Suppressor macrophage treated with lipopolysaccharide for 1 hour (primary cell): Measurements from ENCODE around the gene HOXB5.

Experiments used
- DNase-seq, 3 donors: peaks; one replicate each; pipeline ENCODE4 v3.0.0-alpha.2; 2020 to 2022

HOXB5 gene

DNA sequence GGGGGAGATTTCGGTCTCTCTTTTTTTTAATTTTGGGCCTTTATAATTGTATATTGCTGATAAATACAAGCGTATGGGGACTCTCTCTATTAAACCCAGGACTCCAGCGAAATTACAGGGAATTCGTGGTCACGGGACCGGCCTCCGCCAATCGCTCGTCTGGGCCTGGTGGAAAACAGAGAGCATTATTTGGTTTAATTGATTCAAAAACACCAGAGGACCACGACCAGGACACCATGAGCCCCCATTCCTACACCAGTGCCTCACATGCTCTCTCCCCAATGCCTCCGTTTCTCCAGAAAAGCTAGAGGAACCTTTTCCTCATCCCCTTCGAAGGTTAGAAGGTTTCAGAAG lies 48.6 kb downstream of the HOXB5 start, which contains the start of gene HOXB2:
Gene HOXB2 (minus strand): TSS at position 88 of the 354 bp plus-strand sequence. CDS start 198 bp downstream, outside the sequence.
- DNase-seq = no peak

DNA sequence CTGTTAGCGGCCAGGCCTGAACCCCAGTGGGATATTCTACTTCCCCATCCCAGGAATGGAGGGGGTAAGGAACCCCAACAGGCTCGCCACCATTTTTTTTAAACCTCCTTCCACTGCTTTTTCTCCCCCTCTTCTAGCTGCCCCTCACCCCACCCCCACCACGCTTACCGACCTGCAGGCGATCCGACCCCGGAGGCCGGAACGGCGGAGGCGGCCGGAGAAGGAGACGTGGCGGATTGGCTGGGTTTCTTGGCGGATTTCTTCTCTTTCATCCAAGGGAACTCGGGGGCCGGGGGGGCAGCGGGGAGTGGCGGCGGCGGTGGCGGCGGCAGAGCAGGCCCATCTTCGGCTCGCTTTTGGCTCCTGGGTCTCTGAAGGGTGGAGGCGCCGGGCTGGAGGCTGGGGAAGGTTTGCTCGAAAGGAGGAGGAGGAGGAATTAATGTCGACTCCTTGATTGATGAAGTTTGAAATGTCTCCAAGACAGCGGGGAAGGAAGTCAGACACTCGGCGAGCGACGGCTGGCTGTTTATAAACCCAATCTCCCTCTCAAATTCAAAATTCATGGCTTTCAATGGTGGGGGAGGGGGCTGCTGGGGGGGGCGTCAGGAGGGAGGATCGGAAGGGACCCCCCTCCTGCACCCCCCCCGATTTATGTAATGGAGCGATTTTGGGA lies 49.1 kb downstream of the HOXB5 start:
- DNase-seq = peak in 1 of 3 donors; percentile 35

DNA sequence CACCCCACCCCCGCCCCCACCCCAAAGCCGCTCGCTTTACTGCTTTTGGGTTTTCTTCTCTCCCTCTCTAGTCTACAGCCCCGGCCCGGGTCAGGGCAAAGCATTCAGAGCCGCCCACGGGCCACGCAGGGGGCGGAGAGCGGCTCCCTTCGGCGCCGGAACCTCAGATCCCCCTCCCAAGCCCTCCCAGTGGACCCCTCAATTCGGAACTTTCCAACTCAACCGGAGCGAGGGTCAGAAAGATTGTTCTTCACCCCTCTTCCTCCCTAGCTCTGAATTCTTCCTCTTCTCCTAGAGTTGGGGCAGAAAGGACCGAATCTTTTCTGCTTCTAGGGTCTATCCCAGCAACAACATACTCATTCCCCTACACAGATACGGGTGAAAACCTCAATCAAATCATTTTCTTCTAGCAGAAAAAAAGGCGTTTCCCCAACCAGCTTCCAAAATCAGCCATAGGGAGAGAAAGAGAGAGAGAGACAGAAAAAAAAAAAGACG lies 49.7 kb downstream of the HOXB5 start:
- peak in 1 of 3 donors; percentile 44 for DNase-seq

DNA sequence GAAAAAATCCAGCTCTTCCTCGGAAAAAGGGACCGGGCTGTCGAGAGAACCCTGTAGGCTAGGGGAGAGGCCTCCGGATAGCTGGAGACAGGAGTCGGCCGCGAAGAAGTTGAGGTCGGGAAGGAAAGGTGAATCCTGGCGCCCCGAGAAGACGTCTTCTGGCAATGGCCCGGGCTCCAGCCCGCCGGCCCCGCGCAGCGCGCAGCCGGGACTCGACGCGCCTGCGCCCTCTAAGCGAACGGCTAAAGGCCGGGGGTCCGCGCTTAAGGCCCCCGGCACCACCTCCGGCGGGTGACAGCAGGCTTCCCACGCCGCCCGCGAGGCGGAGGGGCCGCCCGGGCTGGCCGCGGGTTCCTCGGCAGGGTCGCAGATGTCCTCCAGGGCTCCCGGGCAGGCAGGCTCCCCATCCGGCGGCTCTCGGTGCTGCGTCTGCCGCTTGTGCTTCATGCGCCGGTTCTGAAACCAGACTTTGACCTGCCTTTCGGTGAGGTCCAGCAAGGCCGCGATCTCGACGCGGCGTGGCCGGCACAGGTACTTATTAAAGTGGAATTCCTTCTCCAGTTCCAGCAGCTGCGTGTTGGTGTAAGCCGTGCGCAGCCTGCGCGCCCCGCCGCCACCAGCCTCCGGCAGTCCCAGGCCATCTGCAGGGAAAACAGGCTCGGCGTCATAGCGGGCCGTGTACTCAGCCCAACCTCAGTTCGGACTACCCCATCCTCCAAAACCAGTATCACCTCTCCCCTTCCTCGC lies 50.3 kb downstream of the HOXB5 start:
- peak; percentile 44 to 68 (median 60) for DNase-seq

DNA sequence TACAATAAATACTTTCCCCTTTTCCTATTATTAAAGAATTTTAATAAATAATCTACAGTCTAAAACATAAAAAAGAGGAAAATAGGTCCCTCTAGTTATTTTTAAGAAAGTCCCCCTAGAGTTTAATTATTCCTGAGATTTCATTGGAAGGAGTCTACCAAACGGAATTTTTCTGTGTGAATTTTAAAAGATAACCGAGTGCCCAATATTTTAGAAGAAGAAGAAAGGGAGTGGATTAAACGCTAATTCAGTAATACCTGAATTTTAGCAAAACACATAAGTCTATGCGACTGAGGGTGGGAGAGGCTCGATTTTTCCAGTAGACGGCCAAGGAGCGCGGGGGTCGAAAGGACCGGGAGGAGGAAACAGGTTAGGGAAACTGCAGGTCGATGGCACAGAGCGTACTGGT lies 50.9 kb downstream of the HOXB5 start:
- no peak for DNase-seq

GRCh38 chr17:48542114-48542656 lies 51.4 kb downstream of the HOXB5 start:
- DNase-seq = no peak

DNA sequence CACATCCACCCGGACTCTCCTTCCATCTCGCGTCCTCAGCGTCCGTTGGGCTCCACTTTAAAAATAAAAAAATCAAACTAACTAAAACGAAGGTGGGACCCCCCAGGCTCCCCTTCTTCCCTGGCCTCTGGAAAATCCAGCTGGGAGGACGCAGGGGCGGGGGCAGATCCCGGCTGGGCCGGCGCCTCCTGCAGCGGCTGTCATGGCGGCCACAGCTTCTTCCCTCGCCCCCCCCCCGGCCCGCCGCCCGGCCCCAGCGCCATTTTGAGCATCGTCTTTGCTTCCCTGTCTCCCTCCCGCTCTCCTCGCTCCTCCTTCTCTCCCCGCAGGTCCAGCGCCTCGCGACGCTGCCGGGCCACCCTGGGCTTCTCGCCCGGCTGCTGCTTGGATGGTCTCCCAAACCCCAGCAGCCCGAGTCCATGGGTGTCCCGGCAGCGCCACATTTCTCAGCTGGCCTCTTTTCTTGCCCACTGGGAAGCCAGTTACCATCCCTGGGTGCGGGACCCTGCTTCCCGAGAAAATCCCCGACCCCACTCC lies 51.9 kb downstream of the HOXB5 start:
- peak in 1 of 3 donors; percentile 50 for DNase-seq
